Islet of Langerhans (tissue), 1 donor: ENCODE results near the gene SEMA3C.
A peak's percentile ranks its signal among the peaks of the same experiment; 100 is the strongest.

Source experiments
- FAIRE-seq: peaks from one replicate; lab custom pipeline; 2011; peaks lifted over from hg19 to GRCh38; lab: Jason Lieb, UNC

SEMA3C gene

DNA sequence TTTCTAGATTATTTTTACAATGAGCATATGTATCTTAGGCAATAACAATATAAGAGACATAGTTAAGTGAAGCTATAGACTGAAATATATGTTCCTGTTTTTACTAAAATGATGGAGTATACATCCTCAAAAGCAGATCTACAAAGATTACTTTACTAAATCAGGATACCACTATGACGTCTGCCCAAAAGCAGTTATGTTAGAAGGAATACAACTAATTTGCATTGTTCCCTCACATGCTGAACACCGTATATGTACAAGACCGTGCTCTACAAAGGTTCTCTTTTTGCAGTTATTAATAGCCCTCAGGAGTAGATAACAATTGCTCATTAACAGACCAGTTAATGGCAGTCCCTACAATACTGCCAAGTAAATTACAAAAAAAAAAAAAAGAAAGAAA, 143.0 kb downstream of the SEMA3C start:
- no peak for FAIRE-seq

DNA sequence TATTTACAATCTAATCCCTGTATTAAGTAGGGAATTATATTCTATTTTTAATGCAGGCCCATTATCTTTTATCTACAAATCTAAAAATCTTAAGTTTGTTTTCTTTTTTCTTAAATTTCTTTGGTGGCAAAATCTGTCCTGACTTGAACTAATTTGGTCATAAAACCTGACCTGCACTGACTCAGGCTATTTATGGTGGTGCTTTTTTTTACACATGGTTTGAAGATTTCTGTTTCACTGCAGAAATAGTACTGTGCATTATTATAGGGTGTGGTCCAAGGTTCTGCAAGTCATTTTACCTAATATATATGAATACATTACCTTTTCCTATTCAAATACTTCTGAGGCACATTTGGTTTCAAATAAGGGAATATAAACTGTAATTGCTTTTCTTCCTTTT, 143.4 kb downstream of the SEMA3C start:
- no peak for FAIRE-seq

DNA sequence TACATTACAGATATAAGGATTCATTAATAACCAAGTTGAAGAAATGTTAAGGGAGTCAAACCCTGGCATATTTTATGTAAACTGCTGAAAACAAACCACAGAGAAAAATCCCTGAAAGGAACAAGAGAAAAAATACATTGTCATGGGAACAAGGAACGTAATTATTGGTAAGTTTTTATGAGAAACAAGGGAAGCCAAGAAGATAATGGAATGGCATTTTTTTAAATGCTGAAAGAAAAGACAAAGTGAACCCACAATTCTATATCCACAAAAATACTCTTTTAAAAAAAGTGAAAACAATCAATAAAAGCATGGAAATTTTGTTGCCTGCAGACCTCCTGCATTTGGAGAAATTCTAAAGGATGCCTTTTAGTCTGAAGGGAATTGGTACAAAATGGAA, 144.0 kb downstream of the SEMA3C start:
- no peak for FAIRE-seq

DNA sequence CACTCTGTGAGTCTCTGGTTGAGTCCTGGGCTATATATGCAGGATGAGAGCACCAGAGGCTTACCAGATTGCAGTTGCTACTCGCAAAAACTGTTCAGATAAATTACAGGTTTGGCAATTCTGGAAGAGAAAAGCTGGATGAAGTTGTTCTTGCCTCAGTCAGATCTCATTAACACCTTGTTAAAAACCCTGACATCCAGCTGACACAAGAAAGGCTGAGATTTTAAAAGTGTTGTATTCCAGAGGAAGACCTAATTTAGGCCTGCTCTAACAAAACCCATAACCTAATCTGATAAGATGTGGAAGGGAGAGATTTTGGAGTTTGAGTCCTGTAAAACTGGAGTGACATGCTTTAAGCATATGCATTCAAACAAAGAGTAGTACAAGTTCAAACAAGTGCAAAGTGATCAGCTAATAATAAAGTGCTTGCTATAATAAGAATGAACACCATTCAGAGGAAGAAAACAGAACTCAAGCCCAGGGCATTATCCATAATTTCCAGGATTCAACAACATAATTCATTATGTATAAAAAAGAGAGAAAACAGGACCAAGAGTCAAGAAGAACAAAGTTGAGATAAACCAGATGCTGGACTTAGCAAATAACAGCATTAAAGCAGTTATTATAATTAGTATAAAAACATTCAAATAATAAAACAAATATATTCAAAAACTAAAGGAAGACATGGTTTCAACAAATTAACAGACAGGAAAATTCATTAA, 144.9 kb downstream of the SEMA3C start:
- FAIRE-seq = no peak

DNA sequence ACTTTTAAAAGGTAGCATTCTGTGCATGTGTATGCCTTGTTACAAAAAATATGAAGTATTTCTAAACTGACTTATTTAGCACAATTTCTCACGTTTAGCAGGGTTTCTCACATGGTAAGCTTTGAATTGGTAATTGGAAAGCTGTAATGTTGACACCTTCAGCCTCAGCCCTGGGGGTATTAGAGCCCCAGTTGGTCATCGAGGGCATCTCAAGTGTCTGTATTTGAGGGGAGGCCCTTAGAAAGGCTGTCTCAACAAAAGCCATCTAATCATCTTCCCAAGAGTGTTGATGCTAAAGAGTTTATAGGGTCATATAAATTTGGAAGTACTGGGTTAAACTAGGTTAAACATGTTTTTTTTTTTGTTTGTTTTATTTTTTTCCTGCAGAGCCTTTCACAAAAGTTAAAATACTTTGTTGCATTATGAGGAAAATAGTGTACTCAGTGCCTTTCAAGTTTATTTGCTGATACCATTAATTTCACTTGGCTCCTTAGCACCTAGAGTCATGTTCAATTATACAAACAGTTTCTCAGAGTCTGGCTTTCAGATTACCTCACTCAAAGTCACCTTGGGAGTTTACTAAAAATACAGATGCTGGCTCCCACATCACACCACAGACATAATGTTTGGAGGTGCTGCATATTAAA, 146.4 kb downstream of the SEMA3C start:
- no peak for FAIRE-seq

DNA sequence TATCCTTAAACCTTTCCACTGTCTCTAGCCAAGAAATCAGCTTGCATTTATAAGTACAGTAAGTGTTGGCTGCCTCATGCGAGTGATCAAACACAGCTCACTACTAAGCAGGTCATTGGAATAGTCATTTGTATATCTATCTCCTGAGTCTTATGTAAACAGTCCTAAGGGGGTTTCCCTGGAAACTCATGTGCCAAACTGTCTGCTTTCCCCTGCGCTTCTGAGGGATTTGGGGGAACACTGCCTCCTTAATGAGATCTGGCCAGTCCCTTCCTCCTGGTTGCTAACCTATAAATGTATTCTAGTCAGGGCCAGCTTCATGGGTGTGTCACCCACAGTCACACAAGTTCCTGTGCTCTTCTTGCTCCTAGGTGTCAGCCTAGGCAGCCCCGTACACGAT, 147.3 kb downstream of the SEMA3C start:
- no peak for FAIRE-seq

DNA sequence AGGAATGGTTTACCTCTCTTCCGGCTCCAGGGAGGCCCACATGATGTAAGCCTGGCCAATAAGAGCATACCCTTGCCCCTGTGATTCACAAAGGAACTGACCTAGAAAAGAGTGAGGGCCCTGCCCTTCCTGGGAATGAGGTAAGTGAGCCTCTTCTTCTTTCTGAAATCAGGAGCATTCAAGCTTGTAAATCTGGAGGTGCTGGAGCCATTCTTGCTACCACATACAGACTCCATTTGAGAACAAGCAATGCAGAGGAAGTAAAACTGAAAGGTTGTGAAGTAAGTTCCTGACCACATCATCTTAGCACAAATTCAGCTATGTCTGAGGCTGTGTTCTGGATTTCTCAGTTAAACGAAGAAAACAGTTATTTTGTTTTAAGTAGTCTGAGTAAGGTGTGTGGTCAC, 148.2 kb downstream of the SEMA3C start:
- no peak for FAIRE-seq

DNA sequence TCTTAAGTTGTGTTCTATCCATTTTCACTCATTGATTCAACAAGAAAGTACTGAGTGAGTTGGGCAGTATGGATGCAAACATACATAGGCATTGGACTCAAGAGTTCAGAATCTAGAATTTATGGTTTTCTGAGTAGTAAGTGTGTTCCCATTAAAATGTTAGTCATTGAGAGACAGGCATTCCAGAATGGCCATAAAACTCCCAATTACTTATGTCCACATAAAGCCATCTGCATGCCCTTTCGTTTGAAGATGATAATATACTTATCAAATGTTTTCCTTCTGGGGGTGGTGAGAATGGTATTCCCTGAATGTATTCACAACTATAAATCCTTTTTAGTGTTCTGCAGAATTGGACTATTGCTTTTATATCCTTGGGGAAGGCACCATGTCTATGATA, 148.8 kb downstream of the SEMA3C start:
- FAIRE-seq = no peak

DNA sequence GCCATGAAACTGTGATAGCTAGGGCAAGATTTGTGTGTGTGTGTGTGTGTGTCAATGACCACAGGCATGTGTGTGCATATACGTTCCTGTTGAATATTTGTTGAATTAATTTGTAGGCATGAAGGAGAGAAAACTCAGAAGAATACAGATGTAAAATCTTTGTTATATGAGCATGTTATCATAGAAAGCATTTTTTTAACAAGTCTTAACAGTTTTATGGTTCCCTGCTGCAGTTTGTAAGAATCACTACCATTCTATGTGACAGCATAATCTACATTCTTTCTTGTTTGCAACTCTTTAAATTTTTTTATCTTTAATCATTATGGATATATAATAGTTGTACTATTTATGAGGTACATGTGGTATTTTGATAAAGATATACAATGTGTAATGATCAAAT, 150.1 kb downstream of the SEMA3C start:
- no peak for FAIRE-seq

DNA sequence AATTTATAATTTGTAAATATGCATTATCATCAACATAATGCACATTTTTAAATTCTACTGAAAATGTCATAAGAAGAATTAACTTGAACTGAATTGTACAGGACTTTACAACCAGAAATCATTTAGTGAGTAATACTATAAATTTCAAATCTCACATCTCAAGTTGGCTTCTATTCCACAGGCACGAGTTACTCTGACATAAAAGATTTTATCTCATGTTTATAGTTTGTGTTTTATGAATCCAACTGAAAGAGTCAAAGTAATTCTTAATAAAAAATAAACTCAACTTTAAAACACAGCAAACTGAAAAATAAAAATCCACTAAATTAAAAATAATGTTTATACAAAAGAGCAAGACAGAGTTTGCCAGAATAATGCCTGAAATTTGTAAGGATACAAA, 151.2 kb downstream of the SEMA3C start:
- peak; percentile 56 for FAIRE-seq

DNA sequence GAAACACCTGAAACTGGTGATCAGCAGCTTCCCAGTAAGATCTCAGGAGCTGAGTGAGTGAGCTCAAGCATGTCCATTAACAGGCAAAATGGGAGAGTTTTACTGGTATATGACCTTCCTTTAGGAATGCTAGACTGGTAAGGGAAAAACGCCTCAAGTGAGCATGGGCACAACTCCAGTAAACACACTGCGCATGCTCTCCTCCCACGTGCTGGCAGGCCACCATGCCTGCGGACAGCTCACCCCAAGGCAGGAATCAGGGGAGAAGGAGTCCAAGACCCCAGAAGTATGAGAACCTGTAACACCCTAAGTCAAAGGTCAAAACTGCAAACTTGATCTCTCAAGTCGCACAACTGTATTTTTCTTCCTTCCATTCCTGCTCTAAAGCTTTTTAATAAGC, 152.1 kb downstream of the SEMA3C start:
- no peak for FAIRE-seq

DNA sequence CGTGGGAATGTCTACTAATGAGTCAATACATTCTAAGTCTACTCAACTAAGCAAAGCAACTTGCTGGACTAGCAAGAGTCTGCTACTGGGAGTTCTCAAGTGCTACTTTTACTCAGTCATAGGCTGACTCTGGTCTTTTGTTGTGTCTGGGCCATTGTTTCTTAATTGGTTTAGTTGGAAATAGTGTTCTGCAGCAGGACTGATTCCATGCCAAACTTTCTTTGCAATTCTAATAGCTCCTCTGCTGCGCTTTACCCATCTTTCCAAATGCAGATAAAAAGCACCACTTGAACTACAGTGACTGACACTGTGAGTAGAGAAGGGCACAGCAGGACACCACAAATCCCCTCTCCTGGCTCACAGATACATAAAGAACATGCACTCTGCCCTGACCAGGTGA, 154.7 kb downstream of the SEMA3C start:
- no peak for FAIRE-seq

DNA sequence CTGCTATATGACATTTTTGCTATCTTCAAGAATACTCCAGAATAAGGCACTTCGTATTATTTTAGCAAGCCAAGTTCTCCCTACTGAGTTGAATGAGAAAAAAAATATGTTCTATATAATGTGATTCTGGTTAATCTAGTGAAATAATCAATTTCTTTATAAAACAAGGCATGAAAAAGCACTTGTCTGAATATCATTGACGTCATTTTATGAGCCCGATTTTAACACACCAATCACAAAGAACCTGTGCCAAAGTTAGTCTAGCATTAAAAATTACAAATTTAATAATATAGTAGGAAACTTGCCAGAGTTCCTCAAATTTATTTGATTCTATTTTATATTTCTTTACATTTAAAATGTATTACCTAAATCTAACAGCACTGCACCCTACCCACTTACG, 155.1 kb downstream of the SEMA3C start:
- FAIRE-seq = no peak

DNA sequence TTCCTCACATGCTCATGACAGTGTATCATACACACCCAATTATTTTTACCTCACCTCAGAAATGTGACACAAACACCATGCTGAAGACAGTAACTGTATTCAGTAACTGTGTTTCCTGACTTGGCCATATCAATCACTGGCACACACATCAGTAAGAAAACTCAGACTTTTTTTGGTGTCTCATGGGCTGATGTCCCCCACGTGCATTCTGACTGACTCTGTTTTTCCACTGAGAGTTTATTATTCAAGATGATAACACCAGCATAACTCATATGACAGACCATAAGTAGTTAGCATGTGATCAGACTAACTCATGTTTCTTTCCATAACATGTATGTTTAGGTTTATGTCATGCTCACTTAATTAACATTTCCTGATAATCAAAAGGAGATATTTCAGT, 155.6 kb downstream of the SEMA3C start:
- FAIRE-seq = no peak

DNA sequence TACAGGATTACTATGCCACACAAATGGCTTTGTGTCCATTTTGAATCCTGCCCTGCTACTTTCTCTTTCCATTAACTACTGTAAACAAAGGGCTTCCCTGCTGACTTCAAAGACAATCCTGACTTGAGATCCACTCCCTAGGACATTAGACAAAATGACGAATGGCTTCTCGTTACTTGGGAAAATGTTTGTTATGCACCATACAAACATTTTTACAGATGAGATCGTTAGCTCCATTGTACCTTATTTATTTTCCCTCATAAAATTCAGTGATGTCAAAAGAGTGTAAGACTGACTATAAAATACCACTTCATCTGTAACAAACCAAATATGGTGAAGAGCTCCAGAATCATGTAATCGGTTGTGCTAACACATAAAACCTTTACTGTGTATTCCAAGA, 158.6 kb downstream of the SEMA3C start:
- FAIRE-seq = no peak

DNA sequence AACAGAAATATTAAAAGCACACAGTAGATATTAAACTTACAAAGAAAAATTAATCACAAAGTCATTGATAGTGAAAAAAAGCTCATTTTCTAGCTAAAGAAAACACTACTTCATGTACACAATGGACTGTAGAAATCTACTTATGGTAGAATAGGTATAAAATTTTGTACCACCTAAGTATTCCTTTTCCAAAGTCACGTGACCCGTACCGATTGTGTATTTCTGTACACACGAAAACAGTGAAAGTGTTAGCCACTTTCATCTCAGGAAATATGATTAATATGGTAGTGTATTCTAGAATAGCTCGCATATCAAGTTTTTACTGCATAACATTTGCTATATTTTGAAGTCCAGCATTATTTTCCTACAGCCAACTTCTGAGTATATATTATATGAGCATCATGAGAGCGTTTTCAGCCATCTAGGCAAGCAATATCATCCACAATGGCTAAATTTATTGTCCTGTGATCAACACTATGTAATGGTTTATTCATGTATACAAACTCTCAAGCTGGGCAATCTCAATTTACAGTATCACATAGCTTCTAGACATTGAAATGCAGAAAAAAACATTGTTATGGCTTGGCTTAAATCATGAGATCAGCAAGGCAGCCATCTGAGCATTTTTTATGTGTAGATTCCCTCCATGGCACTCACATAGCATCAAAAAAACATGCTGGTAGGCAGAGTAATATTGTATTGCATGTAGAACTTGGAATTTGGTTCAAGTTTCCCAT, 165.7 kb downstream of the SEMA3C start:
- FAIRE-seq = no peak

DNA sequence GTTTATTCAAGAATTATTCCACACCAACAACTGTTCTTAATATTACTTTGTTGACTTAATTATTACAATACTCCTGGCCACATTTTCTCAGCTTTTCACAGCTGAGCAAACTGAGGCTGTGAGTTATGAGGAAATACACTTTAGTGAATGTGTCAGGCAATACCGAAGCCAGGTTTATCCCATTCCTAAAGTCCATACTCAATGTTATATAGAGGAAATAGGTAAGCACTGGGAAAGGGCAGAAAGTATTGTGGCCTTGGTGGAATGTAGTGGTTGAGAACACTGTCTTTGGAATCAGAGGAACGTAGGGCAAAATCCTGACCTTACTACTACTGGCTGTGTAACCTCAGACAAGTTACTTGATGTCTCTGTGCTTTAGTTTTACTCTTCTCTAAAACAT, 169.6 kb downstream of the SEMA3C start:
- no peak for FAIRE-seq

DNA sequence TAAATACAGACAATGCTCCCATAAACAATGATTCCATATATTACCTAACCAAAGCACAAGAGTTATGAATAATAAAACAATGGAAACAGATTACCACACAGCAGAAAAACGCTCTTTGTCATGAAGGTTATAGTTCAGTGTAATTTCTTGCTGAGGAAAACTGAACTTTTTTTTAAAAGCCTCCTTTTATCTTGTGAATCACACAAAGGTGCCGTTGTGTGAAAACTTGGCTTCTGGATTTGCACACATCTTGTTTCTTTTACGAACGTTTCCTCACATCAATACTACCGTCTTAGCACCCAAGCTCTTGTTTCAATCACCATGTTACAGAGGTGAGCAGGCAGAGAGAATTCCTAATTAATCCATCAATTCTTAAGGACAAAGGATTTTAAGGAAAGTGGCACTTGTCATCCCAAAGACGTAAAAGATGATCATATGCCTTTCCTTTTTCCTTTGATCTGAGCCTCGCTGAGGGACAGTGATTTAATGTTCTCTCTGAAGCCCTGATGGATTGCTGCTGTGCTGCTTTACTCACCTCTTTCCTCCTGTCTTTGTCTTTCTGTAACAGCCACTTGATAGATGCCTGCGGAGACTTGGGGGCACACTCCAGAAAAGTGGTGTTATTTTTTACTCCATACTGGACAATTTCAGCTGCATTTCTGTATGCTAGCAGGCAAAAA, 170.3 kb downstream of the SEMA3C start:
- no peak for FAIRE-seq

DNA sequence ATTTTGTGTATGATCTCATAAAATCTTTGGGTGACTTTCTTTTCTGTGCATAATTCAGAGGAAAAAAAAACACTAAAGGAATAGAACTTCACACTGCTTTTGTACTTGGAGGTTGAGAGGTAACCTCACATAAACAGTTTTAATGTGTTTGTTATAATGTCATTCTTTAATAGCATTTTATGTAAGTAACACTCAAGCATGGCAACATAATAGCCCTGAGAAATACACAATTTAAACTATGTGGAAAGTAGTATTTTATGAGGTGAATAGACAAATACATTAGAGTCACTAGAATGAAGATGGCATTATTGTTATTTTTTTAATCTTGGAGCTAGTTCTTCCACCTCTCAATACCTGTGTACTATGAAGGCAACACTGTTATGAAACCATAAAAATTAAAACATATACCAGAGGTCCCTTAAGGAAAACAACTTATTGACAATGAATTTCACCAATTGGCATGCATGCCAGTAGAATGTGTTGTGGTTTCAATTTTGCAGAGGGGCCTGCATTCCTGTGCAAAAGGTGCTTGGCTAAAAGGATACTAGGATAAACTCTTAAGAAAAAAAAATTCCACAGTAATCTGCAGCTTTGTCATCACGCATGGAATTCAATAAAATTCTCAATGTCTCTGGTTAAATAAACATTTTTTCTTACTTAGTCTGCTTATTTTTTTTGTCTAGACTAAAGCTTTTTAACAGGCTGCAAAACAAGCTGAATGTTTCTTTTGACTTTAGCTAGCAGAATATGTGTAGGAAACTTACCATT, 177.9 kb downstream of the SEMA3C start:
- no peak for FAIRE-seq

DNA sequence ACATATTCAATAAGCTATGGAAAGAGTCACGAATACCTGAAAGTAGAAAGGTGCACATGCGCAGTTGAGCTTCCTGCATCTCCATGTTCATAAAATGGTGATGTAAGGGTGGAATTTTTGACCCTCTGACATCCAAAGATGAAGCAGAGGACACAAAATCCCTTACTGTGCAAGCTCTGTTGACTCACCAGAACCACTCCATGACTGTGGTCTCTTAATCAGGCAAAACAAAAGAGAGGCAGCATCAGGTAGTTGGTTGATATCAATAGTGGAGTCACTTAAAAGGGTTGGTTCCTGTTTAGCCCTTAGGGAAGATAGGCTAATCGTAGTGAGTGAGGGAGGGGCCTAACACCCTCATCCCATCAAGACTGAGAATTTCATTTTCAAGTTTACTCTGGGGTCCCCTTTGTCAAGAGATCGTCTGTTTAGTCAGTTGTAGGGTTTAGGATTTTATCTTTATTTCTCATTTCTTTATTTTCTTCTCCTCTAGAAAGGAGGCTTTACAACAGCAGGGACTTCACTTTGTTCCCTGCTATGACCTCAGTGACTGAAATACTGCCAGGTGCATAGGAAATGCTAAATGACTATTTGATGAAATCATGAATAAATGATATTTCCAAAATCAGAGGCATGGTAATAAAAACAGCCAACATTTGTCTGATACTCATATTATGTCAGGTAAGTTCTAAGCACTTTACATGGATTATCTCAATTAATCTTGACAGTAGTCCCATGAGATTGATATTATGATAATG, 182.3 kb downstream of the SEMA3C start:
- FAIRE-seq = no peak

DNA sequence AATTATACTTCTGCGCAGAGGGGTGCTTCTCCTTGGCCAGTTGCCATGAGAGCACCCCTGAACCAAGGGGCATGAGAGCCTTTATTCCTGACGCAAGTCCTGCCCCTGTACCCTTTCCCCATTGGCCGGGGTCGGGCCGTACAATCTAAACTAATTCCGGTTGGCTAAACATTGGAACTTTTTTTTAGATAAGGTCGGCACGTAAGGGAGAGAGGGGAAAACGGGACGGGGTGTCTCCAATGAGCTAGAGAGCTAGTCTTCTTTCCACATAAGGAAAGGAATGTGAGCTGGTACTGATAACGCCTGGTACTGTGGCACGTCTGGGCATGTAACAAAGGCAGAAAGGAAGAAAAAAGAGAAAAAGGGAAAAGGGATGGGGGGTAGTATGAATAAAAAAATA, 183.5 kb downstream of the SEMA3C start:
- no peak for FAIRE-seq

DNA sequence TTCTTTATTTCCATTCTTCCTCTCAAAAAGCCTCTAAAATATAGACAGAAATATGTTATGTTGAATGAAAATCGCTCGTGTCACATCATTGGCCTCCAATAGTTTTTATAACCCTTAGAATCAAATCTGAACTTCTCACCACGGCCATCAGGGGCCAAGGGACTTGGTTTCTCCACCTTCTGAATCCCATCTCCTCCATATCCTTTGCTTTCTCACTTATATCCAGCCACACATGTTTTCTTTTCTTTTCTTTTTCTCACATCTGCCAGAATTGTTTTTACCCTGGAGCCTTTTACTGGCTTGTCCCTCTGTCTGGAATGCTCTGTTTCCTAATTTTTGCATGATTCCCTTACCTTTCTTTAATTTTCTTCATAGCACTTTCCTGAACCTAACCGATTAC, 184.8 kb downstream of the SEMA3C start:
- no peak for FAIRE-seq
